HepG2 (cell line): ENCODE measurements around the gene RPGRIP1. TPM values are rescaled to one million over a fixed set of nuclear protein-coding genes. Genes with fewer than 3 reads are reported as not detected.
"Not testable (repeated sequence)": the region's sequence is repeated elsewhere in the genome, so short reads cannot be mapped to it uniquely, and the experiment has no call there.

Experiments used
- ATAC-seq: fragments of 200-7000 bp; cut with Tn5 transposase; 3 replicates; pipeline ENCODE4 v1.9.1; 2020; ENCODE audit warnings: mild to moderate bottlenecking, moderate library complexity
- BruUV-seq: library from RNA; stranded (reverse); fragments of 400-500 nt; replicated peaks from 2 replicates; lab custom pipeline; 2021; lab: Mats Ljungman, UMichigan
- CTCF ChIA-PET: fragments of 300-600 bp; formaldehyde crosslinking; extraction: SDS; loops from one replicate; lab custom pipeline; 2021; ENCODE audit warnings: low total read pairs, inconsistent platforms, low intra/inter-chr PET ratio; lab: Yijun Ruan, JAX
- POLR2A ChIA-PET: fragments of 350-600 bp; sonication (Branson Sonifier 250); formaldehyde crosslinking; loops from one replicate; lab custom pipeline; 2020; ENCODE audit warnings: antibody characterized with exemption, inconsistent platforms; lab: Yijun Ruan, JAX
- DNase-seq: peaks from one replicate; pipeline ENCODE4 v3.0.0-alpha.2; 2015; ENCODE audit warnings: low spot score
- FAIRE-seq: peaks from 3 replicates; lab custom pipeline; 2011; peaks lifted over from hg19 to GRCh38; lab: Jason Lieb, UNC
- H2AFZ ChIP-seq: one replicate; pipeline ENCODE4 v1.6.1; 2011; ENCODE audit warnings: low read length, inconsistent platforms
- H3K27ac ChIP-seq: fragments of 300-600 bp; 3 replicates; pipeline ENCODE4 v1.8.0; 2011; ENCODE audit warnings: mixed run types, mild to moderate bottlenecking, mixed read lengths, low read length, inconsistent platforms; ENCODE audit not compliant: insufficient read depth; ENCODE audit errors: extremely low read length
- H3K27me3 ChIP-seq, 2 experiments: fragments of 200-600 bp in 1 of 2; 2 replicates in 1 of 2; 3 replicates in 1 of 2; pipeline versions ENCODE4 v1.6.0 to v1.8.0; 2011; ENCODE audit warnings: low read length in 2 of 2, mild to moderate bottlenecking in 2 of 2, moderate library complexity in 2 of 2, inconsistent platforms in 1 of 2; ENCODE audit not compliant: insufficient read depth in 2 of 2, control insufficient read depth in 1 of 2
- H3K36me3 ChIP-seq, 2 experiments: fragments of 200-600 bp in 1 of 2; replicated peaks in 1 of 2; 2 replicates in 1 of 2; 3 replicates in 1 of 2; pipeline versions ENCODE4 v1.5.1 to v1.8.0; 2011; ENCODE audit warnings: low read length in 2 of 2, inconsistent platforms in 1 of 2; ENCODE audit not compliant: insufficient read depth in 2 of 2, control insufficient read depth in 1 of 2
- H3K4me1 ChIP-seq: 2 replicates; pipeline ENCODE4 v1.5.1; 2012; ENCODE audit warnings: low read length, inconsistent platforms; ENCODE audit not compliant: insufficient read depth
- H3K4me2 ChIP-seq: 2 replicates; pipeline ENCODE4 v1.6.0; 2011; ENCODE audit warnings: low read depth, low read length, inconsistent platforms
- H3K4me3 ChIP-seq, 3 experiments: fragments of 200-600 bp in 1 of 3; sonication (generic), shearing (Covaris generic) in 1 of 3; replicated peaks in 1 of 3; 2 replicates each; pipeline ENCODE4 v1.5.1; 2011 to 2016; ENCODE audit warnings: low read length in 3 of 3, inconsistent platforms in 2 of 3, low read depth in 2 of 3, mild to moderate bottlenecking in 2 of 3, control low read depth in 1 of 3, mixed read lengths in 1 of 3; ENCODE audit not compliant: insufficient read depth in 1 of 3
- H3K79me2 ChIP-seq: one replicate; pipeline ENCODE4 v1.6.1; 2011; ENCODE audit warnings: low read length, inconsistent platforms; ENCODE audit not compliant: insufficient read depth
- H3K9ac ChIP-seq: 2 replicates; pipeline ENCODE4 v1.6.0; 2011; ENCODE audit warnings: mild to moderate bottlenecking, low read depth, low read length, inconsistent platforms; ENCODE audit not compliant: insufficient read depth
- H3K9me3 ChIP-seq: 2 replicates; pipeline ENCODE4 v1.5.1; 2012; ENCODE audit warnings: mild to moderate bottlenecking, low read length
- H4K20me1 ChIP-seq: 2 replicates; pipeline ENCODE4 v1.6.0; 2011; ENCODE audit warnings: inconsistent platforms, mild to moderate bottlenecking, low read length, moderate library complexity; ENCODE audit not compliant: insufficient read depth
- SNAPC5 ChIP-seq: sonication (generic); formaldehyde crosslinking; IDR thresholded peaks from 2 replicates; pipeline ENCODE4 v1.8.1; 2023; ENCODE audit warnings: mild to moderate bottlenecking, missing genetic modification reagents, borderline replicate concordance
- WGBS: methylation state at CpG from one replicate; pipeline ENCODE4 v1.1.6; 2017; ENCODE audit warnings: low lambda C conversion rate; 5-methylcytosine and 5-hydroxymethylcytosine counted together
- in situ Hi-C: cut with HindIII; loops from 2 replicates; pipeline ENCODE4 v1.10.0; 2017; ENCODE audit warnings: low pct_unique_long_range_greater_than_20kb; ENCODE audit not compliant: extremely low pct_ligation_motif_present
- intact Hi-C: fragments of 100-400 bp; cut with micrococcal nuclease; formaldehyde crosslinking; loops from one replicate; pipeline ENCODE4 v1.10.0; 2022; ENCODE audit not compliant: unreplicated experiment
- polyA plus RNA-seq, 8 experiments: library from polyadenylated mRNA; depleted of rRNA in 3 of 8; stranded (reverse) in 7 of 8; unstranded in 1 of 8; fragments of >200 nt; fragmentation: Illumina TruSeq in 4 of 8; extraction: Trizol in 4 of 8; gene quantifications; 2 replicates each; pipeline versions ENCODE4 v1.2.1 to v1.2.3, GENCODE V29; 2011 to 2016; ENCODE audit warnings: low read depth in 4 of 8, missing spikeins in 1 of 8, mixed read lengths in 1 of 8; ENCODE audit not compliant: insufficient read depth in 1 of 8
- total RNA-seq, 5 experiments: library from RNA; depleted of rRNA; stranded (reverse); fragments of >200 nt; fragmentation: Illumina TruSeq; extraction: Trizol; gene quantifications; 2 replicates each; pipeline ENCODE4 v1.2.3, GENCODE V29; 2016; ENCODE audit warnings: low read depth in 1 of 5

RPGRIP1 gene
- total and polyA plus RNA-seq, 2 of the 13 experiments (the other 11 are each of a cell fraction or from before 2014, with no cell fraction given), result 0.13 to 1.1 TPM

- CTCF ChIA-PET, result no interaction called here
- Histone ChIP-seq H3K27me3 (0 out of 5 replicates have a peak, but pooled peaks cover 0 to 10% of the 10 kb centered on the region in 2 experiments), H4K20me1 (no peaks in the 10 kb centered on the region), H3K4me1 (no peaks in the 10 kb centered on the region), H3K4me2 (no peak overlapping the region), H2AFZ (no peak overlapping the region), H3K27ac (no peak overlapping the region), H3K79me2 (no peaks in the 10 kb centered on the region), H3K36me3 (no peaks in the 10 kb centered on the region), H3K9ac (no peak overlapping the region), H3K4me3 (no peak overlapping the region), H3K9me3 (no peaks in the 10 kb centered on the region)
- no peak for DNase-seq
- no peak; the same call in 2 of the 3 replicates for ATAC-seq
- FAIRE-seq, result no peak
- no peak for TF ChIP-seq SNAPC5 (CRISPR knock-in tag)
- POLR2A ChIA-PET, result no interaction called here
- no TSS peak for BruUV-seq
- intact Hi-C loops, result no loop called here
- 69% methylated on average over 6 of the region's 6 CpGs for WGBS
- in situ Hi-C loops, result no loop called here
Measured at GRCh38 chr14:21287168-21287567, 7.3 kb downstream of the RPGRIP1 start.

GRCh38 chr14:21294026-21294425 is 14.1 kb downstream of the RPGRIP1 start:
- H3K9ac ChIP-seq, POLR2A ChIA-PET, H3K9me3 ChIP-seq, H3K27me3 ChIP-seq, H2AFZ ChIP-seq, DNase-seq, ATAC-seq, H3K4me3 ChIP-seq, H3K4me2 ChIP-seq, intact Hi-C loops, H4K20me1 ChIP-seq, FAIRE-seq, in situ Hi-C loops, CTCF ChIA-PET, H3K79me2 ChIP-seq, H3K27ac ChIP-seq, BruUV-seq, H3K36me3 ChIP-seq: not testable (repeated sequence)
- 64% methylated on average over 8 of the region's 8 CpGs for WGBS
- H3K4me1 ChIP-seq, result peaks cover 22% of the 10 kb centered on the region
